Measurements from ENCODE around the gene ZNF836. TPM values are rescaled to one million over a fixed set of nuclear protein-coding genes. Genes with fewer than 3 reads are reported as not detected.

Gene ZNF836
- polyA plus RNA-seq, 1 donor from 2014 or later: 24.5 TPM

- TF ChIP-seq EZH2 (IDR thresholded peaks at IDR 0.05; ENCODE audit: borderline replicate concordance, insufficient read depth, low read length, poor library complexity, severe bottlenecking): no peak
- no peak for TF ChIP-seq POLR2AphosphoS5 (IDR thresholded peaks at IDR 0.05)
- TF ChIP-seq SMC3 (conservative IDR thresholded peaks at IDR 0.05; ENCODE audit: poor library complexity): no peak
- no peak for TF ChIP-seq REST (IDR thresholded peaks at IDR 0.05; ENCODE audit: borderline replicate concordance)
- no peak for TF ChIP-seq RAD21 (conservative IDR thresholded peaks at IDR 0.05)
- TF ChIP-seq, protein P1, sequence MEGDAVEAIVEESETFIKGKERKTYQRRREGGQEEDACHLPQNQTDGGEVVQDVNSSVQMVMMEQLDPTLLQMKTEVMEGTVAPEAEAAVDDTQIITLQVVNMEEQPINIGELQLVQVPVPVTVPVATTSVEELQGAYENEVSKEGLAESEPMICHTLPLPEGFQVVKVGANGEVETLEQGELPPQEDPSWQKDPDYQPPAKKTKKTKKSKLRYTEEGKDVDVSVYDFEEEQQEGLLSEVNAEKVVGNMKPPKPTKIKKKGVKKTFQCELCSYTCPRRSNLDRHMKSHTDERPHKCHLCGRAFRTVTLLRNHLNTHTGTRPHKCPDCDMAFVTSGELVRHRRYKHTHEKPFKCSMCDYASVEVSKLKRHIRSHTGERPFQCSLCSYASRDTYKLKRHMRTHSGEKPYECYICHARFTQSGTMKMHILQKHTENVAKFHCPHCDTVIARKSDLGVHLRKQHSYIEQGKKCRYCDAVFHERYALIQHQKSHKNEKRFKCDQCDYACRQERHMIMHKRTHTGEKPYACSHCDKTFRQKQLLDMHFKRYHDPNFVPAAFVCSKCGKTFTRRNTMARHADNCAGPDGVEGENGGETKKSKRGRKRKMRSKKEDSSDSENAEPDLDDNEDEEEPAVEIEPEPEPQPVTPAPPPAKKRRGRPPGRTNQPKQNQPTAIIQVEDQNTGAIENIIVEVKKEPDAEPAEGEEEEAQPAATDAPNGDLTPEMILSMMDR (IDR thresholded peaks at IDR 0.05; ENCODE audit: poor library complexity, severe bottlenecking): no peak
- TF ChIP-seq EP300 (conservative IDR thresholded peaks at IDR 0.05; ENCODE audit: poor library complexity, severe bottlenecking): no peak
- no peak for TF ChIP-seq TAF1 (IDR thresholded peaks at IDR 0.05; ENCODE audit: low read depth)
- no peak for TF ChIP-seq MXI1 (conservative IDR thresholded peaks at IDR 0.05; ENCODE audit: poor library complexity, severe bottlenecking)
- Histone ChIP-seq H3K9me2 (ENCODE audit: insufficient read depth, low read length) (no peaks in the 10 kb centered on the region), H2AFZ (ENCODE audit: low read depth, low read length) (no peak overlapping the region), H3K9ac (ENCODE audit: low read length) (no peak overlapping the region), H3K9me3 (ENCODE audit: low read length) (peaks cover 36% of the 10 kb centered on the region), H3F3A (ENCODE audit: insufficient read depth, low read length, poor library complexity, severe bottlenecking) (no peaks in the 10 kb centered on the region), H4K20me1 (ENCODE audit: insufficient read depth) (no peaks in the 10 kb centered on the region), H3K4me3 (ENCODE audit: low read length) (no peak overlapping the region), H3K27ac (ENCODE audit: low read length) (no peak overlapping the region), H3K36me3 (ENCODE audit: insufficient read depth, low read length) (peaks cover 33% of the 10 kb centered on the region), H3K79me2 (replicated peaks; ENCODE audit: insufficient read depth, low read length) (no peaks in the 10 kb centered on the region), H3K4me2 (ENCODE audit: low read length) (no peak overlapping the region), H3K27me3 (ENCODE audit: insufficient read depth, low read depth, low read length) (no peaks in the 10 kb centered on the region)
Measured at GRCh38 chr19:52155596-52156359, 15.6 kb downstream of the ZNF836 start.

- no peaks in the 10 kb centered on the region for H4K20me1 ChIP-seq (ENCODE audit: insufficient read depth)
- H3K4me3 ChIP-seq (ENCODE audit: low read length): no peak overlapping the region
- H3K9ac ChIP-seq (ENCODE audit: low read length): no peak overlapping the region
- H3K36me3 ChIP-seq (ENCODE audit: insufficient read depth, low read length): no peaks in the 10 kb centered on the region
- no peaks in the 10 kb centered on the region for H3K79me2 ChIP-seq (replicated peaks; ENCODE audit: insufficient read depth, low read length)
- H3K27me3 ChIP-seq (ENCODE audit: insufficient read depth, low read depth, low read length): no peaks in the 10 kb centered on the region
- peaks cover 3% of the 10 kb centered on the region for H3K9me3 ChIP-seq (ENCODE audit: low read length)
- no peak overlapping the region for H3K27ac ChIP-seq (ENCODE audit: low read length)
- no peaks in the 10 kb centered on the region for H3K9me2 ChIP-seq (ENCODE audit: insufficient read depth, low read length)
- H3K4me2 ChIP-seq (ENCODE audit: low read length): no peak overlapping the region
- no peaks in the 10 kb centered on the region for H3F3A ChIP-seq (ENCODE audit: insufficient read depth, low read length, poor library complexity, severe bottlenecking)
- TF ChIP-seq, protein P1 (IDR thresholded peaks at IDR 0.05; ENCODE audit: poor library complexity, severe bottlenecking): no peak
- TF ChIP-seq MXI1 (conservative IDR thresholded peaks at IDR 0.05; ENCODE audit: poor library complexity, severe bottlenecking): no peak
- TF ChIP-seq RAD21 (conservative IDR thresholded peaks at IDR 0.05): no peak
- no peak for TF ChIP-seq EZH2 (IDR thresholded peaks at IDR 0.05; ENCODE audit: borderline replicate concordance, insufficient read depth, low read length, poor library complexity, severe bottlenecking)
- no peak for TF ChIP-seq SMC3 (conservative IDR thresholded peaks at IDR 0.05; ENCODE audit: poor library complexity)
- TF ChIP-seq TAF1 (IDR thresholded peaks at IDR 0.05; ENCODE audit: low read depth): no peak
- TF ChIP-seq EP300 (conservative IDR thresholded peaks at IDR 0.05; ENCODE audit: poor library complexity, severe bottlenecking): no peak
- no peak for TF ChIP-seq POLR2AphosphoS5 (IDR thresholded peaks at IDR 0.05)
- TF ChIP-seq REST (IDR thresholded peaks at IDR 0.05; ENCODE audit: borderline replicate concordance): no peak
- no peak overlapping the region for H2AFZ ChIP-seq (ENCODE audit: low read depth, low read length)
Measured at GRCh38 chr19:52148256-52148655, 23.2 kb downstream of the ZNF836 start.
